ENCODE results near the gene BEST2.

BEST2 gene

GRCh38 chr19:12766051-12766521 lies 14.5 kb downstream of the BEST2 start:
- TF ChIP-seq CTCF (conservative IDR thresholded peaks at IDR 0.05; ENCODE audit: low read depth): no peak
- ChIA-PET CTCF (interaction anchor here (0.8 to 2.0 kb wide), 2 partner anchors 9 to 30 kb away, joined by 7 to 9 read pairs; no protein-coding TSS in a partner anchor), POLR2A (ENCODE audit: low non-redundant PET) (no interaction called here)
- H3K27ac ChIP-seq: peak overlapping the region; percentile 19; the same call in 1 of the 2 replicates
- DNase-seq (ENCODE audit: low spot score): no peak

GRCh38 chr19:12767150-12767549 lies 15.6 kb downstream of the BEST2 start:
- H3K27ac ChIP-seq: peak overlapping the region; percentile 6; the same call in 1 of the 2 replicates
- DNase-seq (ENCODE audit: low spot score): no peak
- ChIA-PET CTCF (interaction anchor here (1.2 kb wide), 1 partner anchor 9 kb away, joined by 6 read pairs; no protein-coding TSS in a partner anchor), POLR2A (ENCODE audit: low non-redundant PET) (no interaction called here)
- no peak for TF ChIP-seq CTCF (conservative IDR thresholded peaks at IDR 0.05; ENCODE audit: low read depth)

- no peak overlapping the region for H3K27ac ChIP-seq
- DNase-seq (ENCODE audit: low spot score): no peak
- CTCF ChIA-PET: interaction anchor here (1.2 kb wide), 1 partner anchor 10 kb away, joined by 6 read pairs; no protein-coding TSS in a partner anchor
- TF ChIP-seq CTCF (conservative IDR thresholded peaks at IDR 0.05; ENCODE audit: low read depth): no peak
- POLR2A ChIA-PET (ENCODE audit: low non-redundant PET): no interaction called here
Measured at GRCh38 chr19:12767666-12768065, 16.1 kb downstream of the BEST2 start.

- no peak for TF ChIP-seq CTCF (conservative IDR thresholded peaks at IDR 0.05; ENCODE audit: low read depth)
- no peak overlapping the region for H3K27ac ChIP-seq
- no peak for DNase-seq (ENCODE audit: low spot score)
- POLR2A ChIA-PET (ENCODE audit: low non-redundant PET): no interaction called here
- CTCF ChIA-PET: interaction anchor here (1.1 kb wide), 2 partner anchors 12 to 27 kb away, joined by 4 to 6 read pairs; no protein-coding TSS in a partner anchor
Measured at GRCh38 chr19:12769689-12770088, 18.1 kb downstream of the BEST2 start.

- no peak for TF ChIP-seq CTCF (conservative IDR thresholded peaks at IDR 0.05; ENCODE audit: low read depth)
- DNase-seq (ENCODE audit: low spot score): no peak
- ChIA-PET POLR2A (ENCODE audit: low non-redundant PET) (no interaction called here), CTCF (interaction anchor here (0.7 to 1.1 kb wide), 2 partner anchors 13 to 31 kb away, joined by 3 to 4 read pairs; partner anchors contain the start of gene PRDX2)
- H3K27ac ChIP-seq: 0 out of 2 replicates have a peak overlapping the region, but pooled peaks have one; percentile 4
Measured at GRCh38 chr19:12770922-12771321, 19.3 kb downstream of the BEST2 start.

GRCh38 chr19:12772323-12772722 lies 20.7 kb downstream of the BEST2 start:
- no peak for DNase-seq (ENCODE audit: low spot score)
- peak overlapping the region; percentile 99 for H3K27ac ChIP-seq
- POLR2A ChIA-PET (ENCODE audit: low non-redundant PET): no interaction called here
- CTCF ChIA-PET: interaction anchor here (0.8 kb wide), 1 partner anchor 24 kb away, joined by 4 read pairs; no protein-coding TSS in a partner anchor
- TF ChIP-seq CTCF (conservative IDR thresholded peaks at IDR 0.05; ENCODE audit: low read depth): no peak

All from RWPE1 (cell line).